ENCODE results near the gene CSAG3.

DNA sequence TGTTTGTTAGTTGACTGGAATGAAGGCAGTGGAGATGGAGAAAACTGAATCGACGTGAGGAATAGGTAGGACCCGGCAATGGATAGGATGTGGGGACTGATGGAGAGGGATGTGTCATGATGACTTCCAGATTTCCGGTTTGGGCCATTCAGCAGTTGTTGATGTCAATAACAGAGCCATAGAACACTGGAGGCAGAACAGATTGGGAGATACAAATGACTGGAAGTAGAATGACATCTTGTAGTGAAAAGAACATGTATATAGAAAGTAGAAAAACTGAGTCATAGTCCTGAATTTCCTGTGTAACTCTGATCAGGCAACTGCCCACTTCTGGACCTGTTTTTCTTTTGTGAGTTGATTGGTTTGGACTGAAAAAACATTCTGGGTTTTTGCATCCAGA, 47.0 kb downstream of the CSAG3 start:
- no peak for TF ChIP-seq EP300 (IDR thresholded peaks at IDR 0.05)
- TF ChIP-seq, protein P1, sequence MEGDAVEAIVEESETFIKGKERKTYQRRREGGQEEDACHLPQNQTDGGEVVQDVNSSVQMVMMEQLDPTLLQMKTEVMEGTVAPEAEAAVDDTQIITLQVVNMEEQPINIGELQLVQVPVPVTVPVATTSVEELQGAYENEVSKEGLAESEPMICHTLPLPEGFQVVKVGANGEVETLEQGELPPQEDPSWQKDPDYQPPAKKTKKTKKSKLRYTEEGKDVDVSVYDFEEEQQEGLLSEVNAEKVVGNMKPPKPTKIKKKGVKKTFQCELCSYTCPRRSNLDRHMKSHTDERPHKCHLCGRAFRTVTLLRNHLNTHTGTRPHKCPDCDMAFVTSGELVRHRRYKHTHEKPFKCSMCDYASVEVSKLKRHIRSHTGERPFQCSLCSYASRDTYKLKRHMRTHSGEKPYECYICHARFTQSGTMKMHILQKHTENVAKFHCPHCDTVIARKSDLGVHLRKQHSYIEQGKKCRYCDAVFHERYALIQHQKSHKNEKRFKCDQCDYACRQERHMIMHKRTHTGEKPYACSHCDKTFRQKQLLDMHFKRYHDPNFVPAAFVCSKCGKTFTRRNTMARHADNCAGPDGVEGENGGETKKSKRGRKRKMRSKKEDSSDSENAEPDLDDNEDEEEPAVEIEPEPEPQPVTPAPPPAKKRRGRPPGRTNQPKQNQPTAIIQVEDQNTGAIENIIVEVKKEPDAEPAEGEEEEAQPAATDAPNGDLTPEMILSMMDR (IDR thresholded peaks at IDR 0.05): no peak
- no peak for TF ChIP-seq POLR2A (IDR thresholded peaks at IDR 0.05)
